GM19240 (cell line): ENCODE measurements around the gene FLACC1.
"Not testable (repeated sequence)": the region's sequence is repeated elsewhere in the genome, so short reads cannot be mapped to it uniquely, and the experiment has no call there.

Experiments
- DNase-seq: peaks from one replicate; pipeline ENCODE4 v3.0.0; 2011; ENCODE audit warnings: low spot score; ENCODE audit not compliant: insufficient read length

FLACC1 gene

DNA sequence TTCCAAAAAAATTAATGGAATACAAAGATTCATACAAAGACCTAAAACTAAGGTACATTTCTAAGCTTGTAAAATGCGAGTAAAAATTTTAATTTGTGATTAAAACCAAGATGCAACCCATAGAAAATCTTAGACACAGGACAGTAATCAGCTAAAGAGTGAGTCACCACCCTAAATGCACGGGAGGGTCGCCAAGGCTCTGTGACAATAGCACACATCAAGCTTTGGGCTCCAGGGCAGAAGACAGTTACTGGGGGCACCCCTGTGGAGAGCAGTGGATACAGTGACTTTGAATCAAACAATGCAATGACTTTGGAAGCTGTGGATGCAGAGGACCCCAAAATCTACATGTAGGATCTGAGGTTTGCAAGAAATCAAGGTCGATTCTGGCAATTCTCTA lies 7.5 kb downstream of the FLACC1 start:
- DNase-seq: no peak

DNA sequence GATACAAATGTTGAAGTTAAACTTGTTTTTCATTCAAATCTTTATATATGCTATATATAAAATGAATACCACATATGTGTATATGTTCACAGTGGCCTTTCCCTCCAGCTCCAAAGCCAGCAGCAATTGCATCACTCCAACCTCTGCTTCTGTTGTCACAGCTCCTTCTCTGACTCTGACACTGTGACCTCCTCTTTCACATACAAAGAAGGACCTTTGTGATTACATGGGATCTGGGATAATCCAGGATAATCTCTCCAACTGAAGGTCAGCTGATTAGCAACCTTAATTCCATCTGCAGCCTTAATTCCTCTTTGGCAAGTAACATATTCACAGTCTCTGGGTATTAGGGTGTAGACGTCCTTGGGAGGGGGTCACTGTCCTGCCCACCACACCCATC lies 8.4 kb downstream of the FLACC1 start:
- DNase-seq: no peak

DNA sequence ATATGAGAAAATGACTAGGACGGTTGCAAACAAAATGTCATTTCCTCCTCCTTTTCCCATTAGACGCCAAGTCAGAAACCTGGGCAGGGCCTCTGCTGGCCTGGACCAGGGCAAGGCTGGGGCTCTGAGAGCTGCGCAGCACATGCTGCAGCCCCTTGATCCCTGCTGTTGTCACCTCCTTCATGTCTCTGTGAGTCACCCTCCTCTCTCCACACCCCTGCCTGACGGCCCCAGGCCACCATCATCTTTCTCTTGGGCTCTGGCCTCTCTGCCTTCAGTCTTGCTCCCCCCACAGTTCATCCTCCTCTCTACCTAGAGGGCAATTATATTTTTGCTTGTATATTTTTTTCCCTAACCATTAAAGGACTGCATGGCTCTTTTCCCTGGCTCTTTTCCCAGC lies 10.0 kb downstream of the FLACC1 start:
- DNase-seq: no peak

GRCh38 chr2:201345625-201346213 lies 11.4 kb downstream of the FLACC1 start:
- DNase-seq: no peak

GRCh38 chr2:201344663-201345366 lies 12.3 kb downstream of the FLACC1 start:
- no peak for DNase-seq

GRCh38 chr2:201343559-201343958 lies 13.6 kb downstream of the FLACC1 start:
- DNase-seq: no peak

DNA sequence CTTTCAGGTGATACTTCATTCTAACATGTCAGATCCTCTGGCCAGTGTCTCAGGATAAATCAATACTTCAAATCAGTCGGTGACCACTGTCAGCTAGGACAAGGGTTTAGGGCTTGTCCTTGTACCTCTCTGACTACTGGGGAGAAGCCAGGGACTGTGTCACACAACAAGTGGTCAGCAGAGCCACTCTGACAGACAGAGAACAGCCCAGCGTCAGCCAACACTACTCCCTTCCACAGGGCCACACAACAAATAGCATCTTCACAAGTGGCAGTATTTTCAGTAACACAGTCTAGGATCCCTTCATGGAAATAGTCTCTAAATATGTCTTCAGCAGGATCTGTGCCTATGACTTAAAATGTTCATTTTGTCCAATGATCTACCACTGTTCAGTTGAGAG lies 14.2 kb downstream of the FLACC1 start:
- no peak for DNase-seq

GRCh38 chr2:201329409-201329808 lies 27.7 kb downstream of the FLACC1 start:
- DNase-seq: no peak

GRCh38 chr2:201327678-201328077 lies 29.5 kb downstream of the FLACC1 start:
- no peak for DNase-seq

GRCh38 chr2:201322772-201323171 lies 34.4 kb downstream of the FLACC1 start:
- no peak for DNase-seq

DNA sequence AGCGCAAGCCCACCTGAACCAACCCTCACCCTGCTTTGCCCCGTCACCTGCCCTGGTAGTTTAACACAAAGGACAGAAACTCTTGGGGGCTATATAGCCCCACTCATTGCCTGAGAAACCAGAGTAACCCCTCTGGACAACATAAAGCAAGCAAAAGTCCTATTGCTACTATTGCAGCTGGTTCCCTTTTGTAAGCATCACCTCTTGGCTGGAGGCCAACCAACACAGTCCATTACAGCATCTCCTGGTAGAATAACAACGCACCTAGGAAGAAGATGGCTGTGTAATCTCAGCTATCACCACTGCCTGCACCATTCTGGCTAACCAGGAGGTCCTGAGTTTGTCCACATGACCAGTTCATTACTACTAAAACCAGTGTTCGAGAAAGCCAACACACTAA lies 36.4 kb downstream of the FLACC1 start:
- no peak for DNase-seq

- no peak for DNase-seq
Measured at GRCh38 chr2:201320257-201320656, 36.9 kb downstream of the FLACC1 start.

DNA sequence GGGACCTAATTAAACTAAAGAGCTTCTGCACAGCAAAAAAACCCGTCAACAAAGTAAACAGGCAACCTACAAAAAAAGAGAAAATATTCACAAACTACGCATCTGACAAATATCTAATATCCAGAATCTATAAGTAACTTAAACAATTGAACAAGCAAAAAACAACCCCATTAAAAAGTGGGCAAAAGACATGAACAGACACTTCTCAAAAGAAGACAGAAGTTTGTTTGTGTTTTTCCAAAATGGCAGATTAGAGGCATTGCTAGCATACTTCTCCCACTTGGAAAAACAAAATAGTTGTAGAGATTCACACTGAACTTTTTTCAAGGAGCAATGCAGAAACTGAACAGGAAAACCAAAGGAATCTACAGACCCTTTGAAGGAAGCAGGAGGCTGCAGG lies 37.6 kb downstream of the FLACC1 start:
- DNase-seq: no peak

DNA sequence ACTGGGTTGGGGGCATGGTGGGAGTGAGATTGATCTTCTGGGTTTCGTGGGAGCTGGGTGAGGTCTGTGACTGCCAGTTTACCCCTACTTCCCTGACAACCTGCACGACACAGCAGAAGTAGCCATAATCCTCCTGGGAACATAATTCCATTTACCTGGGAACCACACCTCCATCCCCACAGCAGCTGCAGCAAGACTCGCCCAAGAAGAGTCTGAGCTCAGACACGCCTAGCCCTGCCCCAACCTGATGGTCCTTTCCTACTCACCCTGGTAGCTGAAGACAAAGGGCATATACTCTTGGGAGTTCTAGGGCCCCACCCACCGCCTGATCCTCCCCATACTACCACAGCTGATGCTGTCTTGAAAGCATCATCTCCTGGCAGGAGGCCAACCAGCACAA lies 43.8 kb downstream of the FLACC1 start:
- DNase-seq: no peak

GRCh38 chr2:201308914-201309313 lies 48.2 kb downstream of the FLACC1 start:
- no peak for DNase-seq

GRCh38 chr2:201307876-201308275 lies 49.3 kb downstream of the FLACC1 start:
- DNase-seq: no peak

GRCh38 chr2:201299929-201300328 lies 57.2 kb downstream of the FLACC1 start:
- DNase-seq: not testable (repeated sequence)

GRCh38 chr2:201298462-201299052 lies 58.6 kb downstream of the FLACC1 start:
- no peak for DNase-seq

GRCh38 chr2:201290457-201291148 lies 66.5 kb downstream of the FLACC1 start:
- DNase-seq: not testable (repeated sequence)

DNA sequence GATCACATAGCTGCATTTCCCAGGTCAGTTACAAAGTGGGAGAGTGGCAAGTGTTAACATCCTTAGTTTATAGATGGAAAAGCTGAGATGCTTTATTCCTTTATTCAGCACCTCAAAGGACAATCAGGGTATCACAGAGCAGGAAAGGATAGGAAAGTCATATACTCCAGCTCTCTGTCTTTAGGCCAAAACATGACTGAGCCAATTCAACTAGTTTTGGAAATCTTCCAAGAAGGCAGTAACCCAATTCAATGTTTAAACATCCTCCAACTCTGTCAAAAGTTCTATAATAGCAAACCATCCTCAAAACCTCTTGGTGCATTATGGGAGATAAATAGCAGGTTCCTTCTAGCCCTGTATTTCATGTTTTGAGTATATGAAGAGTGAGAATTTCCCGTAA lies 71.6 kb downstream of the FLACC1 start:
- DNase-seq: no peak

- no peak for DNase-seq
Measured at GRCh38 chr2:201280191-201281040, 76.7 kb downstream of the FLACC1 start.
